ENCODE results near the gene SPTBN1.

DNA sequence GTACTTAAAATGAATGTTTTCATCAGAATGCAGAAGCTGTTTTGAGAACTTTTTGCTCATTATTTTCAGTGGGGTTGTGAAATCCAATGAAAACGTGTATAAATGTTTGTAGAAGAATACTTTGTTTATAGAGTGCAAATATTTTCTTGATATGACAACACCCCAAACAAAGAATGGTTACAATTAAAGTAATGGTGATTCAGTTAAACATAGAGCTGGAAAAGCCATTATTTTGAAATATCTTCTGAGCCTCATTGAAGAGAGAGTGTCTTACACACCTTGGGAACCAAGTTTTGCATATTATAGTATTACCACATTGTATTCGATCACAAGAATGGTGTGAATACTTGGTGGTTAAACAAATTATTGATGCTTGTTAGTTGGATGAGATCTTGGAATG, 48.7 kb downstream of the SPTBN1 start:
- TF ChIP-seq EZH2 (IDR thresholded peaks at IDR 0.05) (no peak), POLR2AphosphoS5 (IDR thresholded peaks at IDR 0.05; ENCODE audit: borderline replicate concordance, low read depth, low read length) (no peak), FOXP2 (optimal IDR thresholded peaks at IDR 0.05; ENCODE audit: control extremely low read depth, extremely low read length, insufficient read depth) (no peak)
